Stimulated activated CD8-positive, alpha-beta memory T cell treated with anti-CD3 and anti-CD28 coated beads, Interleukin-12 subunit alpha, Interleukin-12 subunit beta, amount 100 ng/mL, for 4 hours (primary cell): Measurements from ENCODE around the gene R3HDM1.
"Not testable (repeated sequence)": the region's sequence is repeated elsewhere in the genome, so short reads cannot be mapped to it uniquely, and the experiment has no call there.

Experiments used
- DNase-seq: peaks from one replicate; pipeline ENCODE4 v3.0.0-alpha.2; 2020; ENCODE audit warnings: low read depth

Gene R3HDM1

DNA sequence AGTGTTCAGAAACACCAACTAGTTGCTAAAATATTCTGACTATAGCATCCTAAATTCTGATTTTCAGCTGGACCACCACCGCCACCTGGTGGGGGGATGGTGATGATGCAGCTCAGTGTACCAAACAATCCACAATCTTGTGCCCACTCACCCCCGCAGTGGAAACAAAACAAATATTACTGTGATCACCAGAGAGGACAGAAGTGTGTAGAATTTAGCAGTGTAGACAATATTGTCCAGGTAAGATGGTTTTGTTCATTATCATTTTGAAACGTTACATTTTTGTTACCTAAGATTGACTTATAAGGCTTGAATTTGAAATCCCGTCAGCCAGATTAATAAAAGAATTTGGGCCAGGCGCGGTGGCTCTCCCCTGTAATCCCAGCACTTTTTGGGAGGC lies 178.7 kb downstream of the R3HDM1 start:
- DNase-seq: peak; percentile 47

GRCh38 chr2:135715086-135715485 lies 183.8 kb downstream of the R3HDM1 start:
- not testable (repeated sequence) for DNase-seq

GRCh38 chr2:135728064-135728743 lies 196.9 kb downstream of the R3HDM1 start:
- DNase-seq: no peak

- no peak for DNase-seq
Observed at GRCh38 chr2:135732561-135732960, 201.3 kb downstream of the R3HDM1 start.

GRCh38 chr2:135733045-135733444 lies 201.8 kb downstream of the R3HDM1 start:
- DNase-seq: no peak

GRCh38 chr2:135736546-135736945 lies 205.3 kb downstream of the R3HDM1 start:
- DNase-seq: no peak

GRCh38 chr2:135740206-135740605 lies 208.9 kb downstream of the R3HDM1 start:
- no peak for DNase-seq

DNA sequence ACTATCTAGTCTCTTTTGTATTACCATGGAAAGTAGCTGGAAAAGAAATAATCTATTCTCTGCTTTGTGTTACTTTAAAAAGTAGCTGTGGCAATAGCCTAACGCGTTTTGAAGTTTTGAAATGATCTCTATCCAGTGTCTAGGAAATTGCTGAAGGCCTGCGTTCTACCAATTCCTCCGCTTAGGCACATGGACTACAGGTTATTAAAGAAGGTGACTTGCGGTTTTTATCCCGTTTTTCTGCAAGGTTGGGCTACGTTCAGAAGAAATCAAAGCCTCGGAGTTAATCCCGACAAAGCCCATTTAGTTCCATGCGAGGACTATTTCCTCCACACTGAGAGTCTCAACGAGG lies 209.7 kb downstream of the R3HDM1 start:
- DNase-seq: no peak

- DNase-seq: peak; percentile 93
Observed at GRCh38 chr2:135741395-135742324, 210.4 kb downstream of the R3HDM1 start, which contains the start of gene UBXN4. TSS of gene UBXN4 (plus strand) at chr2:135741855. CDS start at chr2:135741930, 75 bp downstream.

GRCh38 chr2:135742325-135742757 lies 211.1 kb downstream of the R3HDM1 start:
- peak; percentile 27 for DNase-seq

GRCh38 chr2:135743860-135744259 lies 212.6 kb downstream of the R3HDM1 start:
- DNase-seq: no peak

- no peak for DNase-seq
Observed at GRCh38 chr2:135744760-135745314, 213.6 kb downstream of the R3HDM1 start.

- DNase-seq: no peak
Observed at GRCh38 chr2:135745545-135745944, 214.3 kb downstream of the R3HDM1 start.

DNA sequence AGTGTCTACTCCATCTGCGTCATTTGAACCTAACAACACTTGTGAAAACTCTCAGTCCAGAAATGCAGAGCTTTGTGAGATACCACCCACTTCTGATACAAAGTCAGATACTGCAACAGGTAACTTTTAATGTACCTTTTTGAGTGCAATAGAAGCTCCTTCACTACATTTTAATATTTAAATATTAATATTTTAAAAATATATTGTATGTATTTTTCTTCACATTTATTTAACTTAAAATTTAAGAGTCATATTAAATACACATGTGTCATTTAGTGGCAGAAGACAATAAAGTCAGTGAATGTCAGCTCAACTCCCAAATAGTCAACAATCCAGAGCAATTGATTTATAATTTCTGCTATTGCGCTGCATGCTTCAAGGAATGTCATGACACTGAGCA lies 224.3 kb downstream of the R3HDM1 start:
- no peak for DNase-seq

DNA sequence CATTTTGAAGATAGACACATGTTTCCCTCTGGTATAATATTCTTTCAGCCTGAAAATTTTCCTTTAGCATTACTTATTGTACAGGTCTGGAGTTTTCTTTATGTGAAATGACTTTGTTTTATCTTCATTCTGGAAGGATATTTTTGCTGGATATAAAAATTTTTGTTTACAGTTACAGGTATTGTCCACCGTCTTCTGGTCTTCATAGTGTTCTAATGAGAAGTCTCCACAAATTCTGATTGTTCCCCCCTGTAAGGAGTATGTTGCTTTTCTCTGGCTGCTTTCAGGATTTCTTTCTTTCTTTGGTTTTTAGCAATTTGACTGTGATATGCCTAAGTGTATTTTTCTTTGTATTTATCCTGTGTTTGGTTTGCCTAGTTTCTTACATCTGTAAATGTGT lies 225.4 kb downstream of the R3HDM1 start:
- no peak for DNase-seq

GRCh38 chr2:135762022-135762421 lies 230.7 kb downstream of the R3HDM1 start:
- no peak for DNase-seq

GRCh38 chr2:135762530-135762929 lies 231.2 kb downstream of the R3HDM1 start:
- no peak for DNase-seq

DNA sequence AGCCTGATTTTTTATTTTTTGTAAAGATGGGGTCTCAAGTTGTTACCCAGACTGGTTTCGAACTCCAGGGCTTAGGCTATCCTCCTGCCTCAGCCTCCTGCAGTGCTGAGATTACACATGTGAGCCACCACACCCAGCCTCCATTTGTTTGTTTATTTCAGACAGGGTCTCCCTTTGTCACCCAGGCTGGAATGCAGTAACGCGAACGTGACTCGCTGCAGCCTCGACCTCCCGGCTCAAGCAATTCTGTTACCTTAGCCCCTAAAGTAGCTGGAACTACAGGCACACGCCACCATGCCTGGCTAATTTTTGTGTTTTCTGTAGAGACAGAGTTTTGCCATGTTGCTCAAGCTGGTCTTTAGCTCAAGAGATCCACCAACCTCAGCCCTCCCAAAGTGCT lies 237.6 kb downstream of the R3HDM1 start:
- no peak for DNase-seq

DNA sequence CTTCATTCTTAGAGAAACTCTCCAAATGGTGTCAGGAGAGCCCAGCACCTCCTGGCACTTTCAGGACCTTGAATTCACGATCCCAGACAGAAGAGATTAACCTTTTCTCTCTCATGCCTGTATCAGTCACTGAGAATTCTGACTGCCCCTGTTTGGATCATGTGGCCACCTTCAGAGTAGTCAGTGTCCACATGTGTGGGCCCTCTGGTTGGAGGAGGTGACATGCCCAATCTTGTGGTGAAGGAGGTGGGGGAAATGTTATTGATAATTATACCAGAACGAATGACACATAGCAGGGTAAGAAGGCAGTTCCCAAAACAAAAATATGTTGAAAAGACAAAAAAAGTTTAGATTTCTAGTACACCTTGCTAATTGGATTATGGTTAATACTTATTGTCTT lies 242.0 kb downstream of the R3HDM1 start:
- DNase-seq: no peak

- DNase-seq: no peak
Observed at GRCh38 chr2:135773917-135774316, 242.6 kb downstream of the R3HDM1 start.
